Lower leg skin (tissue), 4 donors: ENCODE data around the gene MAST4. TPM values are rescaled to one million over a fixed set of nuclear protein-coding genes. Genes with fewer than 3 reads are reported as not detected.

Source experiments
- DNase-seq, 2 donors: peaks; one replicate each; pipeline ENCODE4 v3.0.0-alpha.2; 2019; ENCODE audit warnings: low spot score in 2 of 2
- H3K4me3 ChIP-seq: fragments of 200-600 bp; sonication (generic); 2 replicates; pipeline ENCODE4 v1.5.1; 2017; ENCODE audit warnings: mild to moderate bottlenecking, low read depth; ENCODE audit not compliant: poor library complexity, severe bottlenecking
- CTCF ChIP-seq, 3 donors: fragments of 450-650 bp; IDR thresholded peaks; one replicate each; pipeline ENCODE4 v1.5.1; 2016; ENCODE audit warnings: antibody characterized with exemption in 3 of 3, mild to moderate bottlenecking in 3 of 3, moderate library complexity in 2 of 3
- POLR2A ChIP-seq, 2 donors: fragments of 450-650 bp; IDR thresholded peaks; one replicate each; pipeline ENCODE4 v1.6.1; 2016 to 2017; ENCODE audit warnings: antibody characterized with exemption in 2 of 2, mild to moderate bottlenecking in 1 of 2, moderate library complexity in 1 of 2
- WGBS, 2 donors: methylation state at CpG; one replicate each; pipeline ENCODE4 v1.1.5; 2018; 5-methylcytosine and 5-hydroxymethylcytosine counted together
- intact Hi-C: fragments of 100-400 bp; cut with DNase I; formaldehyde crosslinking; loops from one replicate; pipeline ENCODE4 v1.15.0; 2023; ENCODE audit warnings: low total_unique reads
- total RNA-seq, 4 donors: library from RNA; depleted of rRNA; stranded (reverse); fragments of >200 nt; gene quantifications; one replicate each; pipeline ENCODE4 v1.1.0, GENCODE V29; 2016

Gene MAST4
- total RNA-seq, 4 donors from 2014 or later = 49.0 to 109 (median 55.5) TPM

- TF ChIP-seq CTCF (IDR thresholded peaks at IDR 0.05) = no peak
- no peak for TF ChIP-seq POLR2A (IDR thresholded peaks at IDR 0.05)
- WGBS, 2 donors = 81 to 90% methylated on average over 4 of the region's 4 CpGs
- DNase-seq = no peak
- intact Hi-C loops = no loop called here
- H3K4me3 ChIP-seq = no peak overlapping the region
These were observed 25.5 kb downstream of the MAST4 start for GRCh38 chr5:66621736-66622135.

GRCh38 chr5:66628561-66628960 lies 32.4 kb downstream of the MAST4 start:
- 81 to 88% methylated on average over 3 of the region's 3 CpGs for WGBS, 2 donors
- TF ChIP-seq POLR2A (IDR thresholded peaks at IDR 0.05) = no peak
- no peak for TF ChIP-seq CTCF (IDR thresholded peaks at IDR 0.05)
- intact Hi-C loops = no loop called here
- DNase-seq = no peak
- no peak overlapping the region for H3K4me3 ChIP-seq

GRCh38 chr5:66629446-66629845 lies 33.3 kb downstream of the MAST4 start:
- no peak for DNase-seq
- WGBS, 2 donors = 76 to 90% methylated on average over 2 of the region's 2 CpGs
- H3K4me3 ChIP-seq = no peak overlapping the region
- no peak for TF ChIP-seq CTCF (IDR thresholded peaks at IDR 0.05)
- TF ChIP-seq POLR2A (IDR thresholded peaks at IDR 0.05) = no peak
- intact Hi-C loops = no loop called here

GRCh38 chr5:66633754-66634153 lies 37.6 kb downstream of the MAST4 start:
- intact Hi-C loops = no loop called here
- 87 to 90% methylated on average over 3 of the region's 3 CpGs for WGBS, 2 donors
- no peak for TF ChIP-seq POLR2A (IDR thresholded peaks at IDR 0.05)
- no peak for TF ChIP-seq CTCF (IDR thresholded peaks at IDR 0.05)
- no peak for DNase-seq
- H3K4me3 ChIP-seq = no peak overlapping the region

- H3K4me3 ChIP-seq = no peak overlapping the region
- DNase-seq = no peak
- intact Hi-C loops = no loop called here
- 70 to 92% methylated on average over 3 of the region's 3 CpGs for WGBS, 2 donors
- TF ChIP-seq POLR2A (IDR thresholded peaks at IDR 0.05) (no peak), CTCF (IDR thresholded peaks at IDR 0.05) (no peak)
These were observed 38.4 kb downstream of the MAST4 start for GRCh38 chr5:66634601-66635000.

- DNase-seq = no peak
- H3K4me3 ChIP-seq = no peak overlapping the region
- TF ChIP-seq POLR2A (IDR thresholded peaks at IDR 0.05) = no peak
- TF ChIP-seq CTCF (IDR thresholded peaks at IDR 0.05) = no peak
- intact Hi-C loops = no loop called here
- WGBS, 2 donors = 76 to 89% methylated on average over 4 of the region's 4 CpGs
These were observed 41.8 kb downstream of the MAST4 start for GRCh38 chr5:66637994-66638393.
